Mononuclear cell (primary cell): ENCODE data around the gene BRINP1. TPM values are rescaled to one million over a fixed set of nuclear protein-coding genes. Genes with fewer than 3 reads are reported as not detected.

Source experiments
- H3K27me3 ChIP-seq: 2 replicates; pipeline ENCODE4 v1.6.0; 2011; ENCODE audit warnings: low read length, control low read depth; ENCODE audit not compliant: insufficient read depth
- H3K4me1 ChIP-seq: 2 replicates; pipeline ENCODE4 v1.5.1; 2011; ENCODE audit warnings: mild to moderate bottlenecking, low read length, control low read depth; ENCODE audit not compliant: insufficient read depth
- H3K4me3 ChIP-seq: 2 replicates; pipeline ENCODE4 v1.5.1; 2011; ENCODE audit warnings: mild to moderate bottlenecking, low read length, moderate library complexity
- H3K9me3 ChIP-seq: 2 replicates; pipeline ENCODE4 v1.5.1; 2011; ENCODE audit warnings: low read depth, mild to moderate bottlenecking, control low read depth, low read length
- total RNA-seq: library from RNA; depleted of rRNA; stranded (reverse); fragments of >200 nt; gene quantifications from one replicate; pipeline ENCODE4 v1.2.3, GENCODE V29; 2012

The BRINP1 gene
- total RNA-seq, 1 donor, result not detected

- Histone ChIP-seq H3K9me3 (no peaks in the 10 kb centered on the region), H3K4me3 (no peak overlapping the region), H3K4me1 (no peaks in the 10 kb centered on the region), H3K27me3 (peaks cover 43% of the 10 kb centered on the region)
Observed at GRCh38 chr9:119366909-119367682, 2.1 kb downstream of the BRINP1 start.

- Histone ChIP-seq H3K27me3 (peaks cover 36% of the 10 kb centered on the region), H3K9me3 (no peaks in the 10 kb centered on the region), H3K4me1 (no peaks in the 10 kb centered on the region), H3K4me3 (no peak overlapping the region)
Observed at GRCh38 chr9:119365291-119366027, 3.8 kb downstream of the BRINP1 start.

DNA sequence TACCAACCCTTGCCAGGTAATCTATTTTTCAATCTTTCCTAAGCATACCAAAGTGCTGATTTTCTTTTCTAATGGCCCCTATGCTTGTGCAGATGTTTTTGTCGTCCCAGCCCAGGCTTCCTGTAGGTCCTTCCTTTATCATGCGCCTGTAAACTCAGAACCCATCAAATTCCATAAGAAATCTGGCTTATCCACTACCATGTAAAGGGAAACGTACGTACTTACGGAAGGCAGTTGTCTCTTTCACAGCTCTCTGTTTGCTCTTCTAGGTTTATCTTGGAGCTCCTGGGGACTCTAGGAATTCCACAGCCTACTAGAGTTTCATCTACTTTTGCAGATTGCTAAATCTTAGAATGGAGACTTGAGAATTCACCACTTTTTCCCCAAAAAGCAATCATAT, 9.0 kb downstream of the BRINP1 start:
- Histone ChIP-seq H3K4me3 (no peak overlapping the region), H3K9me3 (no peaks in the 10 kb centered on the region), H3K27me3 (no peaks in the 10 kb centered on the region), H3K4me1 (no peaks in the 10 kb centered on the region)

- H3K4me1 ChIP-seq, result no peaks in the 10 kb centered on the region
- H3K27me3 ChIP-seq, result no peaks in the 10 kb centered on the region
- H3K9me3 ChIP-seq, result no peaks in the 10 kb centered on the region
- no peak overlapping the region for H3K4me3 ChIP-seq
Observed at GRCh38 chr9:119357336-119358096, 11.7 kb downstream of the BRINP1 start.

DNA sequence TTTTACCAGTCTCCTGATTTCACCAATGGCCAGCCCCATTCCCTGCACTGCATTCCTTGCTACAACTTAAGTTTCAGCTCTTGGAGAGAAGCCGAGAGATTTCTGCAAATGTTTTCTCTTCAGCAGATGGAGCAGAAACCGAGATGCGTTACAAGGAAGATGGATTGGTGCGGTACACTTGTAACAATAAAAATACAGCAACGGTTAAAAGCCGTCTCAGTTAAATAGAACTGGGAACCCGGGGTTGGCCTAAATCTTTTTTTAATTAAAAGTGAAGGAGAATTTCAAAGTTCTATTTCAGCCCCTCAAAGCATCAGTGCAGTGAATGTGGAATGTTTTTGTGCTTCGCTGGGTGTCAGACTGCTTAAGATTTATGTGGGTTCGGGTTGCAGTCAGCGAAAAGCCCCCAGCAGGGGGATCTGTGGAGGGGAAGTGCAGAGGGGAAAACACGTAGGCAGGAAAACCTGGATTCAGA, 19.8 kb downstream of the BRINP1 start:
- Histone ChIP-seq H3K4me3 (no peak overlapping the region), H3K9me3 (no peaks in the 10 kb centered on the region), H3K27me3 (no peaks in the 10 kb centered on the region), H3K4me1 (no peaks in the 10 kb centered on the region)

DNA sequence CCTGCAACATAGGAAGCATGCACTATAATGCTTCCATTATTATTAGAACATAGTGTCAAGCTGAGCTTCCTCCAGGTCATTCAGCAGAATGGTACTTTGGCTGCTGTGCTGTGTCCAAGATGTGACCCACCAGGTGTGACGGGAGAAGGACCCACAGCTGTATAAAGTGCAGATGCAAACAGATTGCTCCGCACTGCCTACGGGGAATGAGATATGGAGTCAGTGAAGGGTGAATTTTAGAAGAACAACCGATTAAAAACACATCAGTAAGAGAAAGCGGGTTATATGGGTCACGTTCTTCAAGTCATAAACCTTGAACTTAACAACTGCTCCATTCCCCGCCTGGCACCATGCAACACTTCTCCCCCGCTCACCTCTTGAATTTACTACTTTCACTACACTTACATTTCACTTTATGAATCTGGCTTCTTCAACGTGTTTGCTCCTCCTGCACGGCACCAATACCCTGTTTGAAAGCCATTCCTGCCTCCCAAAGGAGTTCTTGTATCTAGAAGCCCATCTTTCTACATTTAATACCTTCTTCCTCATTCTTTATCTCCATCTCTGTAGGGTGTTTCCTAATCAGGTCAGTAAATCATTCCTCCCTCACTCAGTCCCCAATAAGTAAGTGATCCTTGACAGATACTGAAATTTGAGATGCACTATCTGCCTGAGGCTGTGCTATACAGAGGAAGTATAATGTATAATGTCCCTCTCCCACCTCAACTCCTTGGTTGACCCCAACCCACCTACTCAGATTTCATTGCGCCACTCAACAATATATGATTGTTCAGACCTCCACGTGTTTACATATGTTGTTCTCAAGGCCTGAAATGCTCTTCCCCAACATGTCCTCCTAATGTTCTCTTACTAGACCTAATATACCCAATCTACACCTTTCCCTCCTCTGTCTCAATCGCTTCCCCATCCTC, 25.9 kb downstream of the BRINP1 start:
- no peak overlapping the region for H3K4me3 ChIP-seq
- H3K27me3 ChIP-seq, result no peaks in the 10 kb centered on the region
- H3K4me1 ChIP-seq, result no peaks in the 10 kb centered on the region
- H3K9me3 ChIP-seq, result no peaks in the 10 kb centered on the region

DNA sequence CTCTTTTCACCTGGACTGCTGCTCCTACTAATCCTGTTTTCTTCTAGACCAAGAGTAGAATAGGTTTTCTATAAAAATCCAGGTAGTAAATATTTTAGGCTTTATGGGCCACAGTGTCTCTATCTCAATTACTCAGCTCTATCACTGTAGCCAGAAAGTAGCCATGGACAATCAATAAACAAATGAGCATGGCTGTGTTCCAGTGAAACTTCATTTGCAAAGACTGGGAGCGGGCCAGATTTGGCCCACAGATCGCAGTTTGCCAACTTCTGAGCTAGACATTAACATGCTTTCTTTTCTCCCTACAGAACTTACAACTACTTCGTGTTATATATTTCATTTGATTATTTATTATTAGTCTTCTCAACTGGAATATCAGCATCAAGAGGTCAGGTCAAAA, 30.2 kb downstream of the BRINP1 start:
- H3K4me1 ChIP-seq, result no peaks in the 10 kb centered on the region
- H3K4me3 ChIP-seq, result no peak overlapping the region
- no peaks in the 10 kb centered on the region for H3K9me3 ChIP-seq

DNA sequence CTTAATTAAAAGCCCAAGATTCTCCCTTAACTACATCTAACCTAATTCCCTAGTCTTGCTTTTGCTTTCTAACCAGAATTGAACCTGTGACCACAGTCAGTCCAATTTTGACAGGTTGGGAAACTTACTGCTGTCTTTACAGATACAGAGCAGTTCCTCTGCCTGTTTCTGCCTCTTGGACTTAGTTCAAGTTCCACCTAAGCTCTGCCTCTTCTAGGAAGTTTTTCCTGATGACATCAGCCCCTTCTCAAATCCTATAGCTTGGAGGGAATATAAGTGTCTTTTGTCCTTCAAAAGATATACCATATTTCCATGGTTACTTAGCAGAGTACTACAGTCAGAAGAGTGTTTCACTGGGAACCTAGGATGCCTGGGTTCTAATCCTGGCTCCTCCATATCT, 31.7 kb downstream of the BRINP1 start:
- H3K27me3 ChIP-seq, result no peaks in the 10 kb centered on the region
- H3K9me3 ChIP-seq, result no peaks in the 10 kb centered on the region
- no peak overlapping the region for H3K4me3 ChIP-seq
- no peaks in the 10 kb centered on the region for H3K4me1 ChIP-seq

More for the DNA sequence above, 30.2 kb downstream of the BRINP1 start:
- H3K27me3 ChIP-seq, result no peaks in the 10 kb centered on the region

GRCh38 chr9:119334745-119335144, 34.5 kb downstream of the BRINP1 start:
- Histone ChIP-seq H3K9me3 (no peaks in the 10 kb centered on the region), H3K27me3 (no peaks in the 10 kb centered on the region), H3K4me1 (no peaks in the 10 kb centered on the region), H3K4me3 (no peak overlapping the region)

DNA sequence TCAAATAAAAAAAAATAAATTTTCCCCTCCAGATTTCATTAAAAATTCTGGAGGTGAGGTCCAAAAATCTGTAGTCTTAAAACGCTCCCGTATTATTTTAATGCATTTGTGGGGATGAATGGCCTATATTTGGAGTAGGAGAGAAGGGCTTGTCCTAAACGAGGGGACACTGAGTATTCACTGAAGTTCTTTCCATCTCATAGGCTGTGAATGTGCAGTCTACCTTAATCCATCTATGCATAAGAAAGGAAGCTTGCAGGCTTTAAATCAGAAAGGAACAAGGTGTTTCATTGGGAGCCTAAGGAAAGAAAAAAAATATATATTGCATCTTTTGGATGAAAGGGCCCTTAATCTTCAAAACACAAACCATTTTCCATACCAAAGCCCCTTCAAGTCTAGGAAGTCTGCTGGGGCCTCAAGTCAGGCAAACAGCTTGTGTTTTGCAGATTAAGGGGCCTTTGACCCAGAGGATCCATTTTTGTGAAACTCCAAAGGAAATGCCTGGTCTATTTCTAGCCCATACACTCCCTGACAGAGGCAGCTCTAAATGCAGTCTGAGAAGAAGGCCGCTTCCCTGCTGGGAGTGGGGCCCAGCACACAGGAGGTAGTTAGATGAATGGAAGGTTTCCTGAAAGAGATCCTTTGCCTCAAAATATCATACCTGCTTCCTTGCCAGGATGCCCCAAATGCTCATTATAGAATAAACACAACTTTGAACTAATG, 35.6 kb downstream of the BRINP1 start:
- Histone ChIP-seq H3K9me3 (no peaks in the 10 kb centered on the region), H3K4me1 (no peaks in the 10 kb centered on the region), H3K27me3 (no peaks in the 10 kb centered on the region), H3K4me3 (no peak overlapping the region)

GRCh38 chr9:119332522-119332921, 36.7 kb downstream of the BRINP1 start:
- no peaks in the 10 kb centered on the region for H3K27me3 ChIP-seq
- H3K4me1 ChIP-seq, result no peaks in the 10 kb centered on the region
- no peak overlapping the region for H3K4me3 ChIP-seq
- no peaks in the 10 kb centered on the region for H3K9me3 ChIP-seq

DNA sequence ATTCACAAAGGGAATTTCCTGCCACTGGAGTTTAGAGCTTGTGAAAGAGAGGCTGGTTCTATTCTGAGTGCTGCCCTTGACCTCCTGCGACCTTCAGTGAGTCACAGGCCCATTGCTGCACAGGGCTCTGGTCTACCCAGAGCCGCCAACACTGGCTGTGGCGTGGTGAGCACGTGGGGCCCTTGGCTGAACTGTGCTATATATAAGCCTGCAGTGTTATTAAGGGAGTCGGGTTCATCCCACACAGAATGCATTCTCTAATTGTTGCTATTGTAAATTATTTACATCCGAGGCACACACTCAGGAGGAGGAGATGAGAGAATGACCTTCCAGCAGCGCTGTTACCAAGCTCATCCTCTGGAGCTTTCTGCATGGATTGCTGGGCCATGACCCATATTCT, 47.1 kb downstream of the BRINP1 start:
- no peak overlapping the region for H3K4me3 ChIP-seq
- no peaks in the 10 kb centered on the region for H3K4me1 ChIP-seq

GRCh38 chr9:119318371-119318770, 50.9 kb downstream of the BRINP1 start:
- no peaks in the 10 kb centered on the region for H3K4me1 ChIP-seq
- no peak overlapping the region for H3K4me3 ChIP-seq
- no peaks in the 10 kb centered on the region for H3K27me3 ChIP-seq
- H3K9me3 ChIP-seq, result no peaks in the 10 kb centered on the region

More for the DNA sequence above, 47.1 kb downstream of the BRINP1 start:
- no peaks in the 10 kb centered on the region for H3K27me3 ChIP-seq
- no peaks in the 10 kb centered on the region for H3K9me3 ChIP-seq

DNA sequence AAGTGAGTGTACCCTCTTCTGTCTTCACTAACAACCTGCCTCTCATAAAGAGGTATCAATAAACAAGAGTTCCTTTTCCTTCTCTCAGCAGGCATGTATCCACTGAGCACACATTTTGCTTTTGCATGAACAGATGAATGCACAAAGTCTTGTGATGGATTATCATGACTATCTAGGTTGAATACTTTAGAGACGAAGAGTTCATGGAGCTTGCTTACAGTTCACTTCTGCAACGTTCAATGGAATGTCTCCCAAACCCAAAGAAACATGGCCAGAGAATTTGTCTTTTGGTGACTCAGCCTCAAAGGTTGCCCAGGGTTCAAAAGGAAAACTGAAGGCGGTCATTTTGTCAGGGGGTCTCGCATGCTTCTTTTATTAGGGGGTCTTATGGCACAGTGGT, 55.4 kb downstream of the BRINP1 start:
- no peaks in the 10 kb centered on the region for H3K9me3 ChIP-seq
- no peaks in the 10 kb centered on the region for H3K27me3 ChIP-seq
- no peak overlapping the region for H3K4me3 ChIP-seq
- H3K4me1 ChIP-seq, result no peaks in the 10 kb centered on the region
